Measurements from ENCODE around the gene TCTN1.
"Not testable (repeated sequence)": the region's sequence is repeated elsewhere in the genome, so short reads cannot be mapped to it uniquely, and the experiment has no call there.

Gene TCTN1

DNA sequence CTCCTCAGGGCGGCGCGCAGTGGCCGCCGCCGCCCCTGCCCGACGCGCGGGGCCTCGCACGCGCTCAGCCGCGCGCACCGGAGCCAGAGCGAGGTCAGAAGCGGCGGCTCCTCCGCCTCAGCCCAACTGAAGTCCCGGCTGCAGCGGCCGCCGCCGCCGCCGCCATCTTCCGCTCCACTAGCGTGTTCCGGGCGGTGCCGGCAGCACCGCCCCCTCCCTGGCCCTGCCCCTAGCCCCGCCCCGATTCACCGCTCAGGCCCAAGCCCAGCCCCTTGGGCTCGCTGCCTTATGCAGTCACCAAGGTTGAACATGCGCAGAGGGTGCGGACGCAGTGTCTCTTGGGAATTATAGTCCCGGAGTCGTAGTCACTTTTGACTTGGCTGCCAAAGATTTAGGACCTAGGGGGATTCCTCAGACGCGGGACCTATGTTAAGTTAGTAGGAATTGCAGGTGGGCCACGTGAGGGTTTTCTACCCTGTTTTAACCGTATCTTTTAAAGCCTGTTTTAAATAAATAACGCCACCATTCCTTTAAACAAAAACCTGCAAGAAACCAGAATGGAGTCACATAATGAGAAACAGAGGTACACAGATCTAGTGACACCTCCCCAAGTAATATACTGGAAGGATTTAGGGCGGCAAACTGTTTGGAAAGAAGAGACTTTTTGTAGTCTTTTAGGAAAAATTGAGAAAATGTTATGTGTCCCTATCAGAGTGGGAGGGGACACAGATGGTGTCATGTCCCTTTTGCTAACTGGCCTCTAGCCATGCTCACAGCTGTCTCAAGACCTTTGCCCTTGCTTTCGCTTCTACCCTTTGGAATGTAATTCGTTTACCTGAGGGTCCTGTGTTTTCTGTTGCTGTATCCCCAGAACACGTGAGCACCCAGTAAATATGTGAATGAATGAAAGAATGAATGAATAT, 30.5 kb upstream of the TCTN1 start, which contains the start of gene PPTC7:
PPTC7 (minus strand) TSS at position 182 of the 923 bp plus-strand sequence. CDS start 287 bp downstream, outside the sequence.
- no peaks in the 10 kb centered on the region for H3K36me3 ChIP-seq

DNA sequence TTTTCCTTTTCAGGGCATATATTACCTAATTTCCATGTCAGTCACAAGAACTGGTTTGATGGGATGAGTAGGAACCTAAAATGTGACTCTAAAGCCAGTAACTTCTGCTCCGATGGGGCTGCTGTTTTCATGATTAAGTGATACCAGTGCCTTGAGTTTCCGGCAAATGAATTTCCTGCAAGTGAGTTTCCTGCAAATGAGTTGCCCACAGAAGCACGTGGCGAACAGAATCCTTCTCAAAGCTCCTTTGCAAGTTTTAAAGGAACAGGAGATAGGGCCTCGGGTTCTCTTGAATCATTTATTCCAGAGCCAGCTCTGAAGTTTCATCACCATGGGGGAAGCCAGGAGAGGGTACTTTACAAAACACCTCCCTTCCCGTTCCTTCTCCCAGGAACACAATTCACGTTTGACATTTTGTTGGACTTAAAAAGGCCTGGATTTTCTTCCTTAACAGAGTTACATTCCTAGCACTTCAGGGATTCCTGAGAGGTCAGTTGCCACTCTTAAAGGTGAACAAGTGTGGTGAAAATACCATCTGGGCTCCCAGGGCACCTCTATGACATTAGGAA, 28.6 kb upstream of the TCTN1 start:
- H3K9me3 ChIP-seq: no peaks in the 10 kb centered on the region
- no peaks in the 10 kb centered on the region for H3K36me3 ChIP-seq
- H3K4me1 ChIP-seq (ENCODE audit: control insufficient read depth in 1 of 2, insufficient read depth in 1 of 2, low read depth in 1 of 2, low read length in 1 of 2): peaks cover 43 to 49% of the 10 kb centered on the region in 2 experiments
- H3K27ac ChIP-seq: peak overlapping the region; percentile 57
- TF ChIP-seq, protein P1, sequence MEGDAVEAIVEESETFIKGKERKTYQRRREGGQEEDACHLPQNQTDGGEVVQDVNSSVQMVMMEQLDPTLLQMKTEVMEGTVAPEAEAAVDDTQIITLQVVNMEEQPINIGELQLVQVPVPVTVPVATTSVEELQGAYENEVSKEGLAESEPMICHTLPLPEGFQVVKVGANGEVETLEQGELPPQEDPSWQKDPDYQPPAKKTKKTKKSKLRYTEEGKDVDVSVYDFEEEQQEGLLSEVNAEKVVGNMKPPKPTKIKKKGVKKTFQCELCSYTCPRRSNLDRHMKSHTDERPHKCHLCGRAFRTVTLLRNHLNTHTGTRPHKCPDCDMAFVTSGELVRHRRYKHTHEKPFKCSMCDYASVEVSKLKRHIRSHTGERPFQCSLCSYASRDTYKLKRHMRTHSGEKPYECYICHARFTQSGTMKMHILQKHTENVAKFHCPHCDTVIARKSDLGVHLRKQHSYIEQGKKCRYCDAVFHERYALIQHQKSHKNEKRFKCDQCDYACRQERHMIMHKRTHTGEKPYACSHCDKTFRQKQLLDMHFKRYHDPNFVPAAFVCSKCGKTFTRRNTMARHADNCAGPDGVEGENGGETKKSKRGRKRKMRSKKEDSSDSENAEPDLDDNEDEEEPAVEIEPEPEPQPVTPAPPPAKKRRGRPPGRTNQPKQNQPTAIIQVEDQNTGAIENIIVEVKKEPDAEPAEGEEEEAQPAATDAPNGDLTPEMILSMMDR (IDR thresholded peaks at IDR 0.05): no peak
- no peaks in the 10 kb centered on the region for H3K27me3 ChIP-seq
- no peak overlapping the region for H3K4me3 ChIP-seq (ENCODE audit: low read depth in 1 of 2, low read length in 1 of 2)

More for the DNA sequence above, 30.5 kb upstream of the TCTN1 start, which contains the start of gene PPTC7:
- Histone ChIP-seq H3K27ac (peak within 1 kb of the TSS; percentile 96), H3K4me1 (ENCODE audit: control insufficient read depth in 1 of 2, insufficient read depth in 1 of 2, low read depth in 1 of 2, low read length in 1 of 2) (peaks cover 45 to 51% of the 10 kb centered on the region in 2 experiments), H3K4me3 (ENCODE audit: low read depth in 1 of 2, low read length in 1 of 2) (peak within 1 kb of the TSS; percentile 93 to 95), H3K9me3 (no peaks in the 10 kb centered on the region), H3K27me3 (no peaks in the 10 kb centered on the region)
- TF ChIP-seq, protein P1 (IDR thresholded peaks at IDR 0.05): no peak

DNA sequence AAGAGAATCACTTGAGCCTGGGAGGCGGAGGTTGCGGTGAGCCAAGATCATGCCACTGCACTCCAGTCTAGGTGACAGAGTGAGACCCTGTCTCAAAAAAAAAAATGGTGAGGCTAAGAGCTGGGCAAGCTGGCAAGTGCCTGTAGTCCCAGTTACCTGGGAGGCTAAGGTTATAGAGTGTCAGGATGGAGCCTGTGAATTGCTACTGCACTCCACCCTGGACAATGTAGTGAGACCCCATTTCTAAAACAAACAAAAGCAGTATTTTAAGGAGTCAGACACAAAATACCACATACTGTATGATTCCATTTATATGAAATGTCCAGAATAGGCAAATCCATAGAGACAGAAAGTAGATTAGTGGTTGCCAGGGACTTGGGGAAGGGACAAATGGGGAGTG, 26.8 kb upstream of the TCTN1 start:
- H3K4me1 ChIP-seq (ENCODE audit: control insufficient read depth in 1 of 2, insufficient read depth in 1 of 2, low read depth in 1 of 2, low read length in 1 of 2): peaks cover 43 to 51% of the 10 kb centered on the region in 2 experiments
- H3K4me3 ChIP-seq (ENCODE audit: low read depth in 1 of 2, low read length in 1 of 2); H3K27me3 ChIP-seq; H3K9me3 ChIP-seq; H3K36me3 ChIP-seq; H3K27ac ChIP-seq: not testable (repeated sequence)

DNA sequence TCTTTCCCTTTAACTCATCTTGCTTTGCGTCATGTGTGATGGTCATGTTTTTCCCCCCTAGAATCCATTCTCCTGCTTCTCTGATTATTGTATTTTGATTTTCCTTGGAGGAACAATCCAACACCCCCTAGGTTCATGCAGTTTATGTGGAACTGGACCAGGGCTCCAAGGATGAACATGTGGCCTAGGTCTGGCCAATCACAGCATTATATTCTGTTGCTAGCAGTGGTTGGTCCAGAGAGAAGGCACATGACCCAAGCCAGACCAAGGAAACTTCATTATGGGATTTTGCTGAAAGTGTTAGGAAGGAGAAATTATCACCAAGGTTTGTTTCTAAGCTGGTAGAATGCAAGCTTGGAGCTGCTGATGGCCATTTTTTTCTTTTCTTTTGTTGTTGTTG, 23.9 kb upstream of the TCTN1 start:
- Histone ChIP-seq H3K27ac (peak overlapping the region; percentile 98), H3K4me1 (ENCODE audit: control insufficient read depth in 1 of 2, insufficient read depth in 1 of 2, low read depth in 1 of 2, low read length in 1 of 2) (peaks cover 31 to 35% of the 10 kb centered on the region in 2 experiments), H3K36me3 (no peaks in the 10 kb centered on the region), H3K4me3 (ENCODE audit: low read depth in 1 of 2, low read length in 1 of 2) (peak overlapping the region; percentile 49 to 50), H3K27me3 (no peaks in the 10 kb centered on the region), H3K9me3 (no peaks in the 10 kb centered on the region)
- TF ChIP-seq, protein P1 (IDR thresholded peaks at IDR 0.05): no peak

DNA sequence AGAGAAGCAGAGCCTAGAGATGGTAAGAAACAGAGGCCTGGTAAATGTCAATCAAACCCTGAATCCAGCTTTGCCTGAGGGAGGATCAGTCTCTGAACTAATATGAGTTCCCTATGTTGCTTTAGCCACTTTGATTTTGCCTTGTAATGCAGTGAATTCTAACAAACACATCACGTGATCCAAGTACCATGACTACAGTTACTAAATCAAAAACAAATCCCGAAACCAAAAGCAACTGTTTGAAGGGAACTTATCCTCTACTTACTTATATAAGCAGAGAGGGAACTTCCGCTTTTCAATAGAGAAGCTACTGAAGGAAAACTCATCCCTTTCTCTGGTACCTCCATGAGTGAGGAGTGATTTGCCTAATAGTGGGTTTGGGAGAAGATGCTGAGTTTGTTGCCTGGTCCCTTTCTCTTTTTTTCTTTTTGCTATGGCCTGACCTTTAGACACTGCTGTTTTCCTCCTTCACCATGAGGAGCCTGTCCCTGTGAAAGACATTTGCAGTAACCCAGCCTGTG, 23.1 kb upstream of the TCTN1 start:
- Histone ChIP-seq H3K4me3 (ENCODE audit: low read depth in 1 of 2, low read length in 1 of 2) (peak overlapping the region; percentile 49 to 50), H3K27ac (peak overlapping the region; percentile 98), H3K9me3 (no peaks in the 10 kb centered on the region), H3K27me3 (no peaks in the 10 kb centered on the region), H3K4me1 (ENCODE audit: control insufficient read depth in 1 of 2, insufficient read depth in 1 of 2, low read depth in 1 of 2, low read length in 1 of 2) (peaks cover 25 to 27% of the 10 kb centered on the region in 2 experiments), H3K36me3 (no peaks in the 10 kb centered on the region)
- TF ChIP-seq, protein P1 (IDR thresholded peaks at IDR 0.05): no peak
